ENCODE data around the gene SMC1B.
"Not testable (repeated sequence)": the region's sequence is repeated elsewhere in the genome, so short reads cannot be mapped to it uniquely, and the experiment has no call there.

The SMC1B gene

DNA sequence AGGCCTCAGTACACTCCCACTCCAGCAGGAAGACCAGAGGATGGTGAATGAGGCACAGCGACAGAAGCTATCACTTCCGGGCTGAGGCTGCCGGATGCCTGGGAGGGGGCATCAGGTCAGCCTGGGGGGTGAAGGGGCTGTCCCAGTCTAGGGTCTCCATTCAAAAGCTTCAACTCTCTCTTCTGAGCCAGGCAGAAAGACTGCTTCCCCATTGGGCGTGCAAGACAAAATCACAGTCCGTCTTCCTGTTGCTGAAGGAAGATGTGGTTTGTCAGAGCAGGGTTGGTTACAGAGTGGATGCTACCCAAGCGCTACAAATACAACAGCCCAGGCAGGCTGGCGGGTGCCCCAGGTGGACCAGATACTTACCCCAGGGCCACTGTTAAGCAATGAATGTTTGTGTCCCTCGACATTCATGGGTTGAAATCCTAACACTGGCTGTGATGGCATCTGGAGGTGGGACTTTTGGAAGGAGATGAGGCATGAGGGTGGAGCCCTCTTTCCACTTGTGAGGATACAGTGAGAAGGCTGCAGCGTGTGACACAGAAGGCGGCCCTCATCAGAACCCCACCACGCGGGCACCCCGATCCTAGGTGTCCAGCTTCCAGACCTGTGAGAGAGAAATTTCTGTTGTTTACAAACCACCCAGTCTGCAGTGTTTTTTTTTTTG, 116.6 kb downstream of the SMC1B start:
- no peak for DNase-seq (ENCODE audit: low read depth)

DNA sequence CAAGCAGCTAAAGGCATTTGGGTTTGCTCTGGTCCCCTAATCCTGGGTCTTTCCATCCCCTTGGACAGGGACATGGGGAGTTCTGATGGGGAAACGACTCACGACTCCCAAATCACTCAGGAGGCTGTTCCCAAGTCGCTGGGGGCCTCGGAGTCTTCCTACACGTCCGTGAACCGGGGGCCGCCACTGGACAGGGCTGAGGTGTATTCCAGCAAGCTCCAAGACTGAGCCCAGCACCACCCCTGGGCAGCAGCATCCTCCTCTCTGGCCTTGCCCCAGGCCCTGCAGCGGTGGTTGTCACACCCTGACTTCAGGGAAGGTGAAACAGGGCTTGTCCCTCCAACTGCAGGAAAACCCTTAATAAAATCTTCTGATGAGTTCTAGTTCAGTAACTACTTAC, 117.9 kb downstream of the SMC1B start:
- DNase-seq (ENCODE audit: low read depth) = no peak

DNA sequence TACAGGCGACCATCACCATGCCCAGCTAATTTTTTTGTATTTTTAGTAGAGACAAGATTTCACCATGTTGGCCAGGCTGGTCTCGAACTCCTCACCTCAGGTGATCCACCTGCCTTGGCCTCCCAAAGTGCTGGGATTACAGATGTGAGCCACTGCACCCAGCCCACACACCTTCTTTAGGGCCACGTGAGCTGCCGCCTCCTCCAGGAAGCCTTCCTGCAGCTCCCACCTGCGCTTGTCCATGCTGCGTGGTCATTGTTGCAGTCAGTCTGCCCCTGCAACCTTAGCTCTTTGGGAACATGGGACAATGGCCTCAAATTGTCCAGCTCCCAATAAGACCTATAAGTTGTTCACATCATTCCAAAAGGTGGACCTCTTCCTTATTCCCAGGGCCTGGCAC, 118.4 kb downstream of the SMC1B start:
- not testable (repeated sequence) for DNase-seq (ENCODE audit: low read depth)

Measured in stimulated activated CD8-positive, alpha-beta memory T cell treated with anti-CD3 and anti-CD28 coated beads, Interleukin-12 subunit alpha, Interleukin-12 subunit beta, amount 100 ng/mL, for 1 hour (primary cell).